HCT116 (cell line): ENCODE measurements around the gene CETN1. TPM values are rescaled to one million over a fixed set of nuclear protein-coding genes. Genes with fewer than 3 reads are reported as not detected.

Source experiments
- ATAC-seq: fragments of 200-7000 bp; cut with Tn5 transposase; 2 replicates; pipeline ENCODE4 v1.9.1; 2020; ENCODE audit warnings: mild to moderate bottlenecking, moderate library complexity
- BruUV-seq: library from RNA; stranded (reverse); fragments of 400-500 nt; replicated peaks from 2 replicates; lab custom pipeline; 2021; lab: Mats Ljungman, UMichigan
- CTCF ChIA-PET: fragments of 300-600 bp; sonication (Branson Sonifier 250); formaldehyde crosslinking; loops from one replicate; lab custom pipeline; 2021; ENCODE audit warnings: antibody characterized with exemption; lab: Charles Lee
- POLR2A ChIA-PET: fragments of 300-600, 350-600 bp; sonication (Branson Sonifier 250); formaldehyde crosslinking; loops from one replicate; lab custom pipeline; 2021; ENCODE audit warnings: antibody characterized with exemption; lab: Charles Lee
- RAD21 ChIA-PET, 2 experiments: fragments of 300-600 bp; sonication (Branson Sonifier 250); formaldehyde crosslinking; loops; one replicate each; lab custom pipeline; 2023; ENCODE audit warnings: low total read pairs in 2 of 2; ENCODE audit not compliant: uncharacterized antibody in 2 of 2, unreplicated experiment in 2 of 2, low non-redundant PET in 1 of 2; lab: Charles Lee
- DNase-seq: peaks from one replicate; pipeline ENCODE4 v3.0.0-alpha.2; 2010; ENCODE audit warnings: low read depth, low spot score
- H2AFZ ChIP-seq: fragments of 200-600 bp; shearing (Covaris generic), sonication (generic); 2 replicates; pipeline ENCODE4 v1.6.1; 2017; ENCODE audit warnings: low read depth, mixed run types, mixed read lengths, antibody characterized with exemption, low read length; ENCODE audit not compliant: poor library complexity, severe bottlenecking
- H3K27ac ChIP-seq: 2 replicates; pipeline ENCODE4 v1.5.1; 2012; ENCODE audit warnings: low read depth, low read length
- H3K27me3 ChIP-seq: fragments of 200-600 bp; sonication (generic); 2 replicates; pipeline ENCODE4 v1.6.1; 2016; ENCODE audit warnings: mixed run types, low read length, mixed read lengths; ENCODE audit not compliant: insufficient read depth
- H3K36me3 ChIP-seq, 2 experiments: fragments of 200-500 bp in 1 of 2; fragments of 200-600 bp in 1 of 2; sonication (Bioruptor generic) in 1 of 2; sonication (generic) in 1 of 2; 2 replicates each; pipeline versions ENCODE4 v1.5.1 to v1.6.1; 2014 to 2016; ENCODE audit warnings: low read length in 2 of 2, inconsistent platforms in 1 of 2, mixed read lengths in 1 of 2, mixed run types in 1 of 2; ENCODE audit not compliant: insufficient read depth in 2 of 2, control insufficient read depth in 1 of 2
- H3K4me1 ChIP-seq, 2 experiments: fragments of 200-600 bp in 1 of 2; sonication (generic) in 1 of 2; 2 replicates each; pipeline versions ENCODE4 v1.5.1 to v1.6.1; 2012 to 2017; ENCODE audit warnings: low read length in 2 of 2, inconsistent platforms in 1 of 2, mild to moderate bottlenecking in 1 of 2, mixed read lengths in 1 of 2, mixed run types in 1 of 2, moderate library complexity in 1 of 2; ENCODE audit not compliant: insufficient read depth in 2 of 2, control insufficient read depth in 1 of 2
- H3K4me2 ChIP-seq: fragments of 200-600 bp; sonication (generic); 2 replicates; pipeline ENCODE4 v1.6.1; 2017; ENCODE audit warnings: mixed run types, low read length, mixed read lengths
- H3K4me3 ChIP-seq, 2 experiments: fragments of 200-600 bp in 1 of 2; sonication (generic) in 1 of 2; replicated peaks in 1 of 2; 2 replicates each; pipeline ENCODE4 v1.5.1; 2011 to 2016; ENCODE audit warnings: low read length in 2 of 2, control low read depth in 1 of 2, low read depth in 1 of 2, mild to moderate bottlenecking in 1 of 2, mixed read lengths in 1 of 2, mixed run types in 1 of 2
- H3K79me2 ChIP-seq: fragments of 200-600 bp; sonication (generic); 2 replicates; pipeline ENCODE4 v1.6.1; 2017; ENCODE audit warnings: mild to moderate bottlenecking, mixed run types, low read length, moderate library complexity, mixed read lengths; ENCODE audit not compliant: insufficient read depth
- H3K9ac ChIP-seq: fragments of 200-600 bp; sonication (generic); 2 replicates; pipeline ENCODE4 v1.6.1; 2016; ENCODE audit warnings: low read length, mixed read lengths
- H3K9me2 ChIP-seq: fragments of 200-600 bp; sonication (generic), shearing (Covaris generic); 2 replicates; pipeline ENCODE4 v1.6.1; 2017; ENCODE audit warnings: mixed run types, mild to moderate bottlenecking, moderate library complexity; ENCODE audit not compliant: insufficient read depth
- H3K9me3 ChIP-seq, 2 experiments: fragments of 200-500 bp in 1 of 2; fragments of 200-600 bp in 1 of 2; sonication (Bioruptor generic) in 1 of 2; sonication (generic) in 1 of 2; 2 replicates each; pipeline ENCODE4 v1.6.1; 2014 to 2017; ENCODE audit warnings: low read length in 2 of 2, mixed read lengths in 2 of 2, inconsistent platforms in 1 of 2, low read depth in 1 of 2, mild to moderate bottlenecking in 1 of 2, mixed run types in 1 of 2, moderate library complexity in 1 of 2; ENCODE audit not compliant: control insufficient read depth in 1 of 2, insufficient read depth in 1 of 2
- H4K20me1 ChIP-seq: fragments of 200-600 bp; sonication (generic), shearing (Covaris generic); 2 replicates; pipeline ENCODE4 v1.6.1; 2017; ENCODE audit warnings: mixed run types, mild to moderate bottlenecking, moderate library complexity; ENCODE audit not compliant: insufficient read depth
- CTCF ChIP-seq, 3 experiments: fragments of 200-600 bp in 1 of 3; sonication (generic) in 1 of 3; IDR thresholded peaks in 2 of 3; conservative IDR thresholded peaks in 1 of 3; 2 replicates each; pipeline ENCODE4 v1.5.1; 2012 to 2017; ENCODE audit warnings: low read depth in 2 of 3, low read length in 2 of 3, antibody characterized with exemption in 1 of 3, borderline replicate concordance in 1 of 3, control low read depth in 1 of 3, mild to moderate bottlenecking in 1 of 3, mixed read lengths in 1 of 3, mixed run types in 1 of 3, moderate library complexity in 1 of 3; ENCODE audit not compliant: insufficient read depth in 1 of 3
- POLR2A ChIP-seq: IDR thresholded peaks from 2 replicates; pipeline ENCODE4 v1.7.0; 2011; ENCODE audit warnings: borderline replicate concordance; ENCODE audit not compliant: insufficient read depth, insufficient read length; ENCODE audit errors: extremely low read depth
- REST ChIP-seq: IDR thresholded peaks from 2 replicates; pipeline ENCODE4 v1.6.1; 2012; ENCODE audit warnings: low read depth
- intact Hi-C: fragments of 100-400 bp; cut with micrococcal nuclease; formaldehyde crosslinking; loops from 2 replicates; pipeline ENCODE4 v1.10.0; 2022
- total RNA-seq: library from RNA; stranded (reverse); gene quantifications from one replicate; pipeline ENCODE4 v1.2.1, GENCODE V29; 2021; ENCODE audit not compliant: unreplicated experiment

The CETN1 gene
- total RNA-seq, 1 experiment from 2014 or later: not detected

DNA sequence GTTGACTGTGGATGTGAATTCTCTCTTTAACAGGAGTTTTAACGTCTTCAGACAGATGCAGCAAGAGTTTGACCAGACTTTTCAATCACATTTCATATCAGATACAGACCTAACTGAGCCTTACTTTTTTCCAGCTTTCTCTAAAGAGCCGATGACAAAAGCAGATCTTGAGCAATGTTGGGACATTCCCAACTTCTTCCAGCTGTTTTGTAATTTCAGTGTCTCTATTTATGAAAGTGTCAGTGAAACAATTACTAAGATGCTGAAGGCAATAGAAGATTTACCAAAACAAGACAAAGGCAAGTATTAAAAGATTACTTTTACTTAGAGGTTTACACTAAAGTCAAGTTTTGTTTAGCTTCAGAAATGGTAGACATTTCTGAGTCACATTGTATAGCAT, 47.1 kb downstream of the CETN1 start (continued):
- TF ChIP-seq REST: no peak
- no peak for TF ChIP-seq CTCF (IDR thresholded peaks at IDR 0.05 in 2 of 3, conservative IDR thresholded peaks at IDR 0.05 in 1 of 3; ENCODE audit: borderline replicate concordance in 1 of 3, insufficient read depth in 1 of 3, low read depth in 2 of 3, low read length in 2 of 3)

- BruUV-seq: no TSS peak
- Histone ChIP-seq H3K79me2 (no peaks in the 10 kb centered on the region), H3K9me2 (no peaks in the 10 kb centered on the region), H3K4me1 (peaks cover 0 to 8% of the 10 kb centered on the region in 2 experiments; a peak in 1 of 4 replicates), H3K27me3 (no peaks in the 10 kb centered on the region), H3K9me3 (no peaks in the 10 kb centered on the region), H4K20me1 (no peaks in the 10 kb centered on the region), H3K4me2 (no peak overlapping the region), H3K4me3 (no peak overlapping the region), H3K9ac (no peak overlapping the region), H3K27ac (no peak overlapping the region), H2AFZ (no peak overlapping the region), H3K36me3 (no peaks in the 10 kb centered on the region)
- ChIA-PET POLR2A (no interaction called here), CTCF (no interaction called here), RAD21 (no interaction called here)
- ATAC-seq (peak; percentile 81), DNase-seq (no peak)
- no peak for TF ChIP-seq POLR2A
- peak in 2 of 3 experiments; percentile 34 to 37; a peak in 2 of 6 replicates for TF ChIP-seq CTCF (IDR thresholded peaks at IDR 0.05 in 2 of 3, conservative IDR thresholded peaks at IDR 0.05 in 1 of 3; ENCODE audit: borderline replicate concordance in 1 of 3, insufficient read depth in 1 of 3, low read depth in 2 of 3, low read length in 2 of 3)
- intact Hi-C loops: no loop called here
Measured at GRCh38 chr18:629269-630150, 49.3 kb downstream of the CETN1 start.
